Natural killer cell (primary cell): Measurements from ENCODE around the gene ID1. TPM values are rescaled to one million over a fixed set of nuclear protein-coding genes. Genes with fewer than 3 reads are reported as not detected.
"Not testable (repeated sequence)": the region's sequence is repeated elsewhere in the genome, so short reads cannot be mapped to it uniquely, and the experiment has no call there.

Experiments
- ATAC-seq, 3 donors: fragments of 150-1000 bp in 2 of 3; fragments of 200-7000 bp in 1 of 3; cut with Tn5 transposase; 1 replicate in 1 of 3; 2 replicates in 2 of 3; pipeline ENCODE4 v1.10.0; 2021; ENCODE audit warnings: mild to moderate bottlenecking in 2 of 3, moderate library complexity in 2 of 3
- DNase-seq, 2 donors: peaks; one replicate each; pipeline versions ENCODE4 v3.0.0 to v3.0.0-alpha.2; 2013 to 2021; ENCODE audit warnings: mixed read lengths in 1 of 2
- H3K27ac ChIP-seq: one replicate; pipeline ENCODE4 v1.5.1; 2013; ENCODE audit warnings: mild to moderate bottlenecking, low read length
- H3K27me3 ChIP-seq: one replicate; pipeline ENCODE4 v1.6.1; 2013; ENCODE audit warnings: low read length; ENCODE audit not compliant: control insufficient read depth, insufficient read depth
- H3K36me3 ChIP-seq: one replicate; pipeline ENCODE4 v1.6.1; 2013; ENCODE audit warnings: low read length; ENCODE audit not compliant: control insufficient read depth, insufficient read depth
- H3K4me1 ChIP-seq: one replicate; pipeline ENCODE4 v1.6.1; 2013; ENCODE audit warnings: low read length; ENCODE audit not compliant: control insufficient read depth, insufficient read depth
- H3K4me3 ChIP-seq: one replicate; pipeline ENCODE4 v1.5.1; 2013; ENCODE audit warnings: low read length
- H3K9me3 ChIP-seq: one replicate; pipeline ENCODE4 v1.6.1; 2013; ENCODE audit warnings: low read length; ENCODE audit not compliant: control insufficient read depth, insufficient read depth
- H3K27ac Mint-ChIP-seq, 2 donors: one replicate each; pipeline ENCODE4 v1.8.0; 2022; ENCODE audit warnings: mild to moderate bottlenecking in 2 of 2, mixed read lengths in 2 of 2, moderate library complexity in 1 of 2
- H3K27me3 Mint-ChIP-seq, 2 donors: one replicate each; pipeline ENCODE4 v1.8.0; 2022; ENCODE audit warnings: low read depth in 2 of 2, mixed read lengths in 2 of 2
- H3K36me3 Mint-ChIP-seq: one replicate; pipeline ENCODE4 v1.8.0; 2022; ENCODE audit warnings: mixed read lengths
- H3K4me1 Mint-ChIP-seq, 2 donors: one replicate each; pipeline ENCODE4 v1.8.0; 2022; ENCODE audit warnings: mixed read lengths in 2 of 2
- H3K4me3 Mint-ChIP-seq: one replicate; pipeline ENCODE4 v1.8.0; 2022; ENCODE audit warnings: mild to moderate bottlenecking, moderate library complexity, mixed read lengths
- H3K9me3 Mint-ChIP-seq, 2 donors: one replicate each; pipeline ENCODE4 v1.8.0; 2022; ENCODE audit warnings: mixed read lengths in 2 of 2
- CTCF ChIP-seq: fragments of 200-600 bp; IDR thresholded peaks from one replicate; pipeline ENCODE4 v1.8.0; 2022; ENCODE audit warnings: antibody characterized with exemption
- WGBS: methylation state at CpG from one replicate; pipeline ENCODE4 v1.1.7; 2013; ENCODE audit warnings: missing lambda C conversion rate; ENCODE audit not compliant: insufficient coverage; 5-methylcytosine and 5-hydroxymethylcytosine counted together
- intact Hi-C: fragments of 100-400 bp; cut with micrococcal nuclease; formaldehyde crosslinking; loops from one replicate; pipeline ENCODE4 v1.14.2; 2022
- total RNA-seq, 4 donors: library from RNA; stranded (reverse); fragments of 120-200 nt in 1 of 4; gene quantifications; one replicate each; pipeline versions ENCODE4 v1.2.3 to v1.2.4, GENCODE V29; 2013 to 2022

Gene ID1
- total RNA-seq, 3 donors from 2014 or later (not counting 1 experiment from before 2014, with no cell fraction given) = 5.6 to 10.1 (median 6.4) TPM

GRCh38 chr20:31608251-31608945 is 3.3 kb downstream of the ID1 start:
- Mint-ChIP-seq H3K4me3 (no peak overlapping the region), H3K27me3 (peaks cover 11 to 29% of the 10 kb centered on the region in 2 donors), H3K9me3 (no peaks in the 10 kb centered on the region), H3K36me3 (no peaks in the 10 kb centered on the region), H3K27ac (no peak overlapping the region), H3K4me1 (peaks cover 22 to 33% of the 10 kb centered on the region in 2 donors)
- ATAC-seq (no peak), DNase-seq (no peak)
- no peak for TF ChIP-seq CTCF
- WGBS = 28% methylated on average over 44 of the region's 45 CpGs
- H3K27me3 ChIP-seq = peaks cover 25% of the 10 kb centered on the region
- peaks cover 29% of the 10 kb centered on the region for H3K4me1 ChIP-seq
- H3K27ac ChIP-seq = no peak overlapping the region
- intact Hi-C loops = no loop called here
- H3K9me3 ChIP-seq = no peaks in the 10 kb centered on the region
- no peak overlapping the region for H3K4me3 ChIP-seq
- no peaks in the 10 kb centered on the region for H3K36me3 ChIP-seq

GRCh38 chr20:31612271-31612640 is 7.2 kb downstream of the ID1 start:
- H3K27me3 Mint-ChIP-seq = peaks cover 8 to 13% of the 10 kb centered on the region in 2 donors

GRCh38 chr20:31615416-31615815 is 10.3 kb downstream of the ID1 start:
- Histone ChIP-seq H3K27ac (no peak overlapping the region), H3K27me3 (peaks cover 2% of the 10 kb centered on the region), H3K36me3 (no peaks in the 10 kb centered on the region), H3K4me3 (no peak overlapping the region), H3K4me1 (peaks cover 8% of the 10 kb centered on the region), H3K9me3 (no peaks in the 10 kb centered on the region)
- Mint-ChIP-seq H3K4me3 (no peak overlapping the region), H3K36me3 (no peaks in the 10 kb centered on the region), H3K27ac (no peak overlapping the region), H3K27me3 (no peaks in the 10 kb centered on the region), H3K9me3 (no peaks in the 10 kb centered on the region), H3K4me1 (peaks cover 0 to 7% of the 10 kb centered on the region in 2 donors)
- DNase-seq (no peak), ATAC-seq (no peak)
- no peak for TF ChIP-seq CTCF
- 93% methylated on average over 8 of the region's 8 CpGs for WGBS
- intact Hi-C loops = no loop called here

More at GRCh38 chr20:31612271-31612640, 7.2 kb downstream of the ID1 start:
- not testable (repeated sequence) for H3K9me3 Mint-ChIP-seq, H3K36me3 Mint-ChIP-seq, H3K36me3 ChIP-seq, H3K4me1 Mint-ChIP-seq, H3K4me3 Mint-ChIP-seq, H3K27ac ChIP-seq, H3K4me1 ChIP-seq, ATAC-seq, DNase-seq, H3K4me3 ChIP-seq, H3K9me3 ChIP-seq, H3K27ac Mint-ChIP-seq
- intact Hi-C loops = loop anchor here (1.0 to 2.0 kb wide), 2 partner anchors 52 to 97 kb away; partner anchors contain the start of gene HM13
- H3K27me3 ChIP-seq = peaks cover 11% of the 10 kb centered on the region
- 91% methylated on average over 12 of the region's 12 CpGs for WGBS

- Histone ChIP-seq H3K4me1 (peaks cover 7% of the 10 kb centered on the region), H3K9me3 (no peaks in the 10 kb centered on the region), H3K36me3 (no peaks in the 10 kb centered on the region), H3K4me3 (no peak overlapping the region), H3K27ac (no peak overlapping the region), H3K27me3 (no peaks in the 10 kb centered on the region)
- H3K4me3 Mint-ChIP-seq = no peak overlapping the region
- DNase-seq (no peak), ATAC-seq (no peak)
- H3K4me1 Mint-ChIP-seq = peaks cover 0 to 6% of the 10 kb centered on the region in 2 donors
- no peaks in the 10 kb centered on the region for H3K27me3 Mint-ChIP-seq
- H3K36me3 Mint-ChIP-seq = no peaks in the 10 kb centered on the region
- H3K27ac Mint-ChIP-seq = no peak overlapping the region
- no peaks in the 10 kb centered on the region for H3K9me3 Mint-ChIP-seq
- intact Hi-C loops = no loop called here
- no peak for TF ChIP-seq CTCF
- WGBS = 51% methylated on average over 6 of the region's 6 CpGs
These were observed 12.5 kb downstream of the ID1 start for GRCh38 chr20:31617432-31618104.
